Measurements from ENCODE around the gene KLHL22. TPM values are rescaled to one million over a fixed set of nuclear protein-coding genes. Genes with fewer than 3 reads are reported as not detected.

KLHL22 gene
- polyA plus RNA-seq, 1 experiment: 30.2 TPM

DNA sequence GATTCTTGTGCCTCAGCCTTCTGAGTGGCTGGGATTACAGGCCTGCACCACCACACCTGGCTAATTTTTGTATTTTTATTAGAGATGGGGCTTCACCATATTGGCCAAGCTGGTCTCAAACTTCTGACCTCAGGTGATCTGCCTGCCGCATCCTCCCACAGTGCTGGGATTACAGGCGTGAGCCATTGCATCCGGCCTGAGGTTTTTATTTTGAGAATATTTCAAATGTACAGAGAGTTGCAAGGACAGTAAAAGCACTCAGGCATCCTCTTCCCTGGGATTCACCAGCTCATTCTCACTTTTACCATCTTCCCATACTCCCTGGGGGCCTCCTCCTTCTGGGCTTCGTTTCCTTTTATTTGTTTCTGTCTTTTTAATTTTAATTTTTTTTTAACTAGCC, 24.0 kb upstream of the KLHL22 start:
- TF ChIP-seq, protein P1, sequence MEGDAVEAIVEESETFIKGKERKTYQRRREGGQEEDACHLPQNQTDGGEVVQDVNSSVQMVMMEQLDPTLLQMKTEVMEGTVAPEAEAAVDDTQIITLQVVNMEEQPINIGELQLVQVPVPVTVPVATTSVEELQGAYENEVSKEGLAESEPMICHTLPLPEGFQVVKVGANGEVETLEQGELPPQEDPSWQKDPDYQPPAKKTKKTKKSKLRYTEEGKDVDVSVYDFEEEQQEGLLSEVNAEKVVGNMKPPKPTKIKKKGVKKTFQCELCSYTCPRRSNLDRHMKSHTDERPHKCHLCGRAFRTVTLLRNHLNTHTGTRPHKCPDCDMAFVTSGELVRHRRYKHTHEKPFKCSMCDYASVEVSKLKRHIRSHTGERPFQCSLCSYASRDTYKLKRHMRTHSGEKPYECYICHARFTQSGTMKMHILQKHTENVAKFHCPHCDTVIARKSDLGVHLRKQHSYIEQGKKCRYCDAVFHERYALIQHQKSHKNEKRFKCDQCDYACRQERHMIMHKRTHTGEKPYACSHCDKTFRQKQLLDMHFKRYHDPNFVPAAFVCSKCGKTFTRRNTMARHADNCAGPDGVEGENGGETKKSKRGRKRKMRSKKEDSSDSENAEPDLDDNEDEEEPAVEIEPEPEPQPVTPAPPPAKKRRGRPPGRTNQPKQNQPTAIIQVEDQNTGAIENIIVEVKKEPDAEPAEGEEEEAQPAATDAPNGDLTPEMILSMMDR (IDR thresholded peaks at IDR 0.05; ENCODE audit: low read depth, low read length): no peak
- Histone ChIP-seq H3K27ac (ENCODE audit: low read depth, low read length) (peak overlapping the region; percentile 73), H3K9me3 (ENCODE audit: control insufficient read depth, insufficient read depth, low read length) (no peaks in the 10 kb centered on the region), H3K27me3 (ENCODE audit: control insufficient read depth, insufficient read depth, low read length) (no peaks in the 10 kb centered on the region), H3K4me3 (ENCODE audit: low read depth, low read length) (no peak overlapping the region)
- POLR2A ChIA-PET: interaction anchor here (0.6 to 1.0 kb wide), 3 partner anchors 8 to 44 kb away, joined by 3 to 5 read pairs (median 3); no protein-coding TSS in a partner anchor
- CTCF ChIA-PET: interaction anchor here (1.2 kb wide), 1 partner anchor 45 kb away, joined by 7 read pairs; no protein-coding TSS in a partner anchor
- DNase-seq (ENCODE audit: low read depth, low spot score): no peak

DNA sequence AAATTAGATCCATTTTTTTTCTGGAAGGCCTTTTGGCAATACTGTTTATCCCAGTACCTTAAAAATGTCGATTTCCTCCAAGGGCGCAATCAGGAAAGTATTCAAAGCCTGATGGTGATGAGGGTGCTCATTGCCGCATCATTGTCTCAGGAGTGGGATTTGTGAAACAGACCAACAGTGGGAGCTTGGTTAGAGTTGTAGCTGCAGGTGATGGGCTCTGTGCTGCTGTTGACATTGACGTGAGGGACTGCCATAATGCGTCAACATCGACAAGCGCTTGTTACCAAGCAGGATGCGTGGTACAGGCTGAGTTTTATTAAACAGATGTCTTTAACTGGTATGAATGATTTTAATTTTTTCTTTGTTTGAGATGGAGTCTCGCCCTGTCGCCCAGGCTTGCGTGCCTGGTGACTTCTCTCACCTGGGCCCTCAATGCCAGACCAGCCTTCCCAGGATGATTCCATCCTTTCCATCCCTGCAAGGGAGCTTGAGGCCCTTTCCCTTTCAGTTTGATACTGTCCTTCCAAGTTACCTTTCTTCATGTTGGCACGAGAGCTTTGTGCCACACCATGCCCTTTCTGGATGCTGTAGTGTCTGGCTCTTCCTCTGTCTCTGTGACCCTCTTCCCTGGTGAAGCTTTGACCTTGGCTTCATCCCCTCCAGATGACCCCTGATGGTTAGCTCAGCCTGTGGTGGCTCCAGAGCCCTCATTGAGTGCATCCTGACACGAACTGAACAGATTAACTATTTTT, 22.4 kb upstream of the KLHL22 start:
- CTCF ChIA-PET: interaction anchor here (0.6 kb wide), 1 partner anchor 100 kb away, joined by 3 read pairs; no protein-coding TSS in a partner anchor

DNA sequence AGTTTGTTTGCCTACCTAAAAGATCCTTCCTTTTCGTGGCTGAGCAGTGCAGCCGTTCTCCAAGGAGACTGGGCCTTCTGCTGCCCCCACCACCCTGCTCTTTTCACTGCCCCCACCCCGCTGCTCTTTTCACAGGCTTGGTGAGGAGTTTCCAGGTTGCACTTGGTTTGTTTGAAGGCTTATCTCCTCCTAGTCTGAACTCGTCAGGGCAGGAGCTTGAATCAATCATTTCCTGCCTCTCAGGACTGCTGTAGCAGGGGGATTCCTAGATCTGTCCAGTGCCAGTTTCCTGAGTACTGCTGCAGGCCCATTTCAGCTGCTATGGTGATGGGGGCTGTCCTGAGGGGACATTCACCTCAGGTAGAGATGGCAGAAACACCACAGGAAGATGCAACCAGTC, 21.8 kb upstream of the KLHL22 start:
- POLR2A ChIA-PET: no interaction called here
- Histone ChIP-seq H3K27me3 (ENCODE audit: control insufficient read depth, insufficient read depth, low read length) (no peaks in the 10 kb centered on the region), H3K4me3 (ENCODE audit: low read depth, low read length) (no peak overlapping the region), H3K9me3 (ENCODE audit: control insufficient read depth, insufficient read depth, low read length) (no peaks in the 10 kb centered on the region), H3K27ac (ENCODE audit: low read depth, low read length) (no peak overlapping the region)
- no peak for DNase-seq (ENCODE audit: low read depth, low spot score)
- CTCF ChIA-PET: no interaction called here
- TF ChIP-seq, protein P1 (IDR thresholded peaks at IDR 0.05; ENCODE audit: low read depth, low read length): no peak

More for the DNA sequence above, 22.4 kb upstream of the KLHL22 start:
- Histone ChIP-seq H3K27ac (ENCODE audit: low read depth, low read length) (no peak overlapping the region), H3K4me3 (ENCODE audit: low read depth, low read length) (no peak overlapping the region), H3K9me3 (ENCODE audit: control insufficient read depth, insufficient read depth, low read length) (no peaks in the 10 kb centered on the region), H3K27me3 (ENCODE audit: control insufficient read depth, insufficient read depth, low read length) (no peaks in the 10 kb centered on the region)
- TF ChIP-seq, protein P1 (IDR thresholded peaks at IDR 0.05; ENCODE audit: low read depth, low read length): no peak
- no peak for DNase-seq (ENCODE audit: low read depth, low spot score)
- POLR2A ChIA-PET: no interaction called here

DNA sequence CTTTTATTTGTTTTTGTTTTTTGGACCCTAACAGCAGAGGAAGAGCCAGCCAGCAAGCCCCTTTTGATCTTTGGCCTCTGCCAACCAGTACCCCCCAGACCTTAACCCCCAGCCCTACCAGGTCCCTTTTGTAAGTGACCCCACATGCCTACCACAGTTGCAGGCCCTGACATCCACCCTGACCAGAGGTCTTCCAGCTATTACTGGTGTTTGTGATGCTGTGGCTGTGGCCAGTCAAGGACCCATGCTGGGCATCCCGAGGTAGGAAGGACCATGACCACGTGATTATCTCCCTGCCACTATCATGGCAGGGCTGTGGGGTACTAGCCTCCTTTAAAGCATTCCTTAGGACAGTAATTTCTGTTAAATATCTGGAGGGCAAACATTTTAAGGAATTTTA, 20.8 kb upstream of the KLHL22 start:
- CTCF ChIA-PET: no interaction called here
- Histone ChIP-seq H3K4me3 (ENCODE audit: low read depth, low read length) (no peak overlapping the region), H3K27ac (ENCODE audit: low read depth, low read length) (no peak overlapping the region), H3K9me3 (ENCODE audit: control insufficient read depth, insufficient read depth, low read length) (no peaks in the 10 kb centered on the region), H3K27me3 (ENCODE audit: control insufficient read depth, insufficient read depth, low read length) (no peaks in the 10 kb centered on the region)
- POLR2A ChIA-PET: no interaction called here
- TF ChIP-seq, protein P1 (IDR thresholded peaks at IDR 0.05; ENCODE audit: low read depth, low read length): no peak
- no peak for DNase-seq (ENCODE audit: low read depth, low spot score)

DNA sequence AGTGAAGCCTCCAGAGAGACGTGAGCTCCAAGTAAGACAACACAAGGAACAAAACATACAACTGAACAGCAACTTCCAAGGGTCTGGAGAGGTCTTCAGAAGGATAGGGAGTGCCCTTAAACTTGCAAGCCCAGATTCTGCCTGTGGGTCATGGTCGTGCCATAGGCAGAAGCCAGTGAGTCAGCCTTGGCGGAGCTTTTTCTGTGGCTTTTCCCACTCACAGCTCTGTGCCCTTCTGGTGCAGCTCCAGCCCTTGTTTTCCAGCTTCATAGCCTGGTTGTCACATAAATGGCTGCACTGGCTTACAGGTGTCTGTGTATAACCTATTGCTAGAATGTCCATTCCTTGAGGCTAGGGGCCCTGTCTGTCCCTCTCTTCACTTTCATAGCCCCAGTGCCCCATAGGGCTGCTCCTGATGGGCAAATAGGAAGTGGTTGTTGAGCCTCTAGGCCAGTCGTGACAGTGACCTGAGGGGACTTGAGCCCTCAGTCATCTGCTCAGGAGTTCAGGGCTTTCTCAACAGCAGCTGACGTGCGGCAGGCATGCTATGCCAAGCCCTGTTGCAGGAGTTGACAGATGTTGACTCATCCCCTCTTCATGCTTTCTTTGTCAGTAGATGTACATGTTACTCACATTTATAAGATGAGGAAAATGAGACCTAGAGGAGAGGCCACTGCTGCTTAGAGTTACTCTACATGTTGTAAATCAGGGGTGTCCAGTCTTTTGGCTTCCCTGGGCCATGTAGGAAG, 19.2 kb upstream of the KLHL22 start:
- Histone ChIP-seq H3K9me3 (ENCODE audit: control insufficient read depth, insufficient read depth, low read length) (no peaks in the 10 kb centered on the region), H3K4me3 (ENCODE audit: low read depth, low read length) (no peak overlapping the region), H3K27me3 (ENCODE audit: control insufficient read depth, insufficient read depth, low read length) (no peaks in the 10 kb centered on the region), H3K27ac (ENCODE audit: low read depth, low read length) (peak overlapping the region; percentile 89)
- TF ChIP-seq, protein P1 (IDR thresholded peaks at IDR 0.05; ENCODE audit: low read depth, low read length): no peak
- POLR2A ChIA-PET: no interaction called here
- CTCF ChIA-PET: interaction anchor here (0.6 to 1.0 kb wide), 2 partner anchors 17 to 97 kb away, joined by 3 to 4 read pairs; no protein-coding TSS in a partner anchor
- peak; percentile 63 for DNase-seq (ENCODE audit: low read depth, low spot score)

Data from AG04450 (cell line).